ENCODE measurements around the gene PADI1. TPM values are rescaled to one million over a fixed set of nuclear protein-coding genes. Genes with fewer than 3 reads are reported as not detected.

Gene PADI1
- polyA plus RNA-seq, 1 of the 3 experiments (the other 2 are of a cell fraction): 0.26 TPM

DNA sequence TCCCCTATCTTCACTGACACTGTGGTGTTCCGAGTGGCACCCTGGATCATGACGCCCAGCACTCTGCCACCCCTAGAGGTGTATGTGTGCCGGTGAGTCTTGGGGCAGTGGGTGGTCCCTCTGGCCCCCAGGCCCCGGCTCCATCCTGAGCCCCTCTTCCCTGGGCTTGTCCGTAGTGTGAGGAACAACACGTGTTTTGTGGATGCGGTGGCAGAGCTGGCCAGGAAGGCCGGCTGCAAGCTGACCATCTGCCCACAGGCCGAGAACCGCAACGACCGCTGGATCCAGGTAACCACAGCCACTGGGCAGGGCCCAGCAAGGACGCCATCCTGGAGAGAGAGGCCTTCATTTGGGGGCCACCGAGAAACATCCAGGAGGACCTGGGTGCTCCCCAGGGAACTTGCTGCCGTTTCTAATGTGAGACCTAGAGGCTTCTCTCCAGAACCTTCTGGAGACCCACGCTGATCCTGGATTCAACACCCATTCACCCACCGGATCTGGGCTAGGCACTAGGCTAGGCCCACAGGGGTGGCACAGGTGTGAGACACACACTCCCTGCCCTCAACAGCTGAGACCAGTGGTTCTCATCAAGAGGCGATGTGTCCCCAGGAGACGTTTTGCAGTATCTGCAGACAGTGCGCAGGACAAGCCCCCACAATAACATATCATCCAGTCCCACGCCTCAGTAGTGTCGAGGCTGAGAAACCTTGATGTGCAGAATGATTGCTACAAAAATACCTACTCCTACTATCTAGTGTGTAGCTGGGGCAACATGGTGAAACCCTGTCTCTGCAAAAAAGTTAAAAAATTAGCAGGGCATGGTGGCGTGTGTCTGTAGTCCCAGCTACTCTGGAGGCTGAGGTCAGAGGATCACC, 66.2 kb downstream of the PADI1 start (continued):
- TF ChIP-seq ZBTB33 (IDR thresholded peaks at IDR 0.05; ENCODE audit: borderline replicate concordance, low read depth) (no peak), CTCF (IDR thresholded peaks at IDR 0.05) (no peak), NFIC (IDR thresholded peaks at IDR 0.05; ENCODE audit: borderline replicate concordance) (no peak)

DNA sequence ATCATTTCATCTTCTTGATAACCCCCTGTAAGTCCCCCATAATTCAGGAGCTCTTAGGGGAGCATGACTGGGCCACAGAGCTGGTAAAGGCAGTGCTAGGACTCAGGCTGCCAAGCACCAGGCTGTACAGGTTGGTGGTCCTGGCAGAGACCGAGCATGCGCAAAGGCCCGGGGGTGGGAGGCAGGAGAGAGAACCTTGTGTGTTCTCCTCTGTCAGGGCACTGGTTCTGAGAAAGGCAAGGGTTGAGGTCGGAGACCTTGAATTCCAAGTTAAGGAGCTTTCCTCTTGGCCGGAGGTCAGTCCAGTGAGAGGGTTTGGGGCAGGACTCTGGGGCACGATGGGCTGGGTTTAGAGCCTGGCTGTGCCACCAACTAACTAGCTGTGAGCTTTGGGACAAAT, 67.1 kb downstream of the PADI1 start:
- Histone ChIP-seq H3K9me2 (no peaks in the 10 kb centered on the region), H3K9me3 (no peaks in the 10 kb centered on the region), H3K4me2 (no peak overlapping the region), H3K36me3 (replicated peaks in 1 of 2; ENCODE audit: control insufficient read depth in 1 of 2, insufficient read depth in 2 of 2, low read length in 1 of 2) (no peaks in the 10 kb centered on the region), H3K27ac (ENCODE audit: low read depth in 2 of 2, low read length in 1 of 2) (no peak overlapping the region), H3K4me3 (ENCODE audit: low read depth in 2 of 2, low read length in 1 of 2) (no peak overlapping the region), H3K27me3 (ENCODE audit: insufficient read depth) (no peaks in the 10 kb centered on the region), H3K4me1 (ENCODE audit: control insufficient read depth in 1 of 2, insufficient read depth in 2 of 2, low read depth in 1 of 2, low read length in 1 of 2) (peaks cover 0 to 4% of the 10 kb centered on the region in 2 experiments; a peak in 1 of 4 replicates), H4K20me1 (ENCODE audit: insufficient read depth) (no peaks in the 10 kb centered on the region), H3K9ac (no peak overlapping the region), H3F3A (replicated peaks; ENCODE audit: insufficient read depth) (no peaks in the 10 kb centered on the region), H3K79me2 (ENCODE audit: insufficient read depth) (no peaks in the 10 kb centered on the region), H2AFZ (ENCODE audit: low read depth) (no peak overlapping the region)
- TF ChIP-seq EZH2phosphoT487 (IDR thresholded peaks at IDR 0.05; ENCODE audit: borderline replicate concordance, low read depth) (no peak), PBX3 (IDR thresholded peaks at IDR 0.05) (no peak), JUND (IDR thresholded peaks at IDR 0.05) (no peak), GATA2 (CRISPR knock-in tag; IDR thresholded peaks at IDR 0.05) (no peak)
- TF ChIP-seq, protein P1, sequence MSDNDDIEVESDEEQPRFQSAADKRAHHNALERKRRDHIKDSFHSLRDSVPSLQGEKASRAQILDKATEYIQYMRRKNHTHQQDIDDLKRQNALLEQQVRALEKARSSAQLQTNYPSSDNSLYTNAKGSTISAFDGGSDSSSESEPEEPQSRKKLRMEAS (IDR thresholded peaks at IDR 0.05; ENCODE audit: low read depth): no peak
- ChIA-PET CTCF (interaction anchor here (1.0 to 1.2 kb wide), 5 partner anchors 9 to 146 kb away, joined by 3 to 8 read pairs (median 4); no protein-coding TSS in a partner anchor), POLR2A (no interaction called here)
- 88% methylated on average over 5 of the region's 6 CpGs for WGBS (ENCODE audit: low lambda C conversion rate)
- DNase-seq: no peak

All from SK-N-SH (cell line).